ENCODE measurements around the gene WNT2B. TPM values are rescaled to one million over a fixed set of nuclear protein-coding genes. Genes with fewer than 3 reads are reported as not detected.

Gene WNT2B
- total and polyA plus RNA-seq, 9 of the 15 experiments (the other 6 are each of a cell fraction or from before 2014, with no cell fraction given) = 0.02 to 0.06 (median 0.04) TPM; not detected in 3

DNA sequence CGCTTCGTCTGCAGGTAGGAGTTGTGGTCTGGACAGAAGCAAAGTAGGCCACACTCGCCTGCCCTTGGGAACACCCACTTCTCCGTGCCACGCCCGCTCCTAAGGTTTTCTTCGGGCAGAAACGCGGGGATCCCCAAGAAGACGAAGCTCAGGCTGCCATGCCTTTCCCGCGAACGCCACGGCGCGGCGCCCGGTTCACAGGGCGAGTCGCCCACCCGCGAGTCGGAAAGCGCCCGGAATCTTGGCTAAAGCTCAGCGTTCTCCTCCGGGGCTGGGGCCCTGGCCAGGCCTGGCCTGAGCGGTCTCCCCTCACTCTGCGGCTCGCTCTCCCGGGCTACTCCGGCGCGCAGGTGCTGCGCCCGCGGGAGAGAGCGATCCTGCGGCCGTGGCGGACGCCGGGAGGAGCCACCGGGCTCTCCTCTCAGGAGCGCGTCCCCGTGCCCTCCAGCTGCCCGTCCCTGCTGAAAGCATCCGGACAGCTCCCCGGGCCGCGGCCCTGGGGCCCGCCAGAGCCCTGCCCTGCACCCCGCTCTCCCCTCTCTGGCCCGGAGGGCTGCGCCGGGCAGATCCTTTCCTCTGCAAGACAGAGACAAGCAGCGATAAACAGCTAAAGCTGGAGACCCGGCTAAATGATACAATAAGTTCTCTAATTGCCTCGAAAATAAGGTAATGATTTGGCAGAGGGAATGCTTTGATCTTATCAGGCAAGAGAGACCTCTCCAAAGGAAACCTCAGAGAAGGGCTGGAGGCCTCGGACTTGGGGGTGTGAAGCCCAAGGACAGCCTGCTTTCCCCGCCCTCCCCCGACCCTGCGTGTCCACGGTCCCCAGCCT, 6.7 kb upstream of the WNT2B start (continued):
- TF ChIP-seq ZNF589 (CRISPR knock-in tag; IDR thresholded peaks at IDR 0.05; ENCODE audit: low read depth) (no peak), ZBTB17 (CRISPR knock-in tag; IDR thresholded peaks at IDR 0.05) (no peak), SMAD4 (CRISPR knock-in tag; conservative IDR thresholded peaks at IDR 0.05) (no peak), ZNF184 (CRISPR knock-in tag; IDR thresholded peaks at IDR 0.05) (no peak), POLR2A (conservative IDR thresholded peaks at IDR 0.05) (no peak), NFXL1 (CRISPR knock-in tag; IDR thresholded peaks at IDR 0.05) (no peak), HMGN3 (IDR thresholded peaks at IDR 0.05; ENCODE audit: borderline replicate concordance, extremely low read depth, insufficient read length, low read depth, low read length) (peak; percentile 35), HLTF (IDR thresholded peaks at IDR 0.05) (no peak), ZNF551 (CRISPR knock-in tag; IDR thresholded peaks at IDR 0.05) (no peak), KDM4B (IDR thresholded peaks at IDR 0.05; ENCODE audit: borderline replicate concordance in 2 of 2, low read depth in 1 of 2) (no peak), FUS (optimal IDR thresholded peaks at IDR 0.05; ENCODE audit: low read depth, low read length) (no peak), ARID1B (IDR thresholded peaks at IDR 0.05) (no peak), NCOA1 (IDR thresholded peaks at IDR 0.05; ENCODE audit: low read depth) (no peak), RFX7 (CRISPR knock-in tag; IDR thresholded peaks at IDR 0.05) (no peak), ZNF764 (CRISPR knock-in tag; IDR thresholded peaks at IDR 0.05; ENCODE audit: low read depth) (no peak), LEF1 (IDR thresholded peaks at IDR 0.05) (no peak), ASH1L (IDR thresholded peaks at IDR 0.05; ENCODE audit: borderline replicate concordance, low read depth, partially characterized antibody) (no peak), GATAD2A (IDR thresholded peaks at IDR 0.05) (no peak), ELF4 (CRISPR knock-in tag; IDR thresholded peaks at IDR 0.05) (no peak), ZSCAN29 (IDR thresholded peaks at IDR 0.05) (no peak)
- TF ChIP-seq, protein P1, sequence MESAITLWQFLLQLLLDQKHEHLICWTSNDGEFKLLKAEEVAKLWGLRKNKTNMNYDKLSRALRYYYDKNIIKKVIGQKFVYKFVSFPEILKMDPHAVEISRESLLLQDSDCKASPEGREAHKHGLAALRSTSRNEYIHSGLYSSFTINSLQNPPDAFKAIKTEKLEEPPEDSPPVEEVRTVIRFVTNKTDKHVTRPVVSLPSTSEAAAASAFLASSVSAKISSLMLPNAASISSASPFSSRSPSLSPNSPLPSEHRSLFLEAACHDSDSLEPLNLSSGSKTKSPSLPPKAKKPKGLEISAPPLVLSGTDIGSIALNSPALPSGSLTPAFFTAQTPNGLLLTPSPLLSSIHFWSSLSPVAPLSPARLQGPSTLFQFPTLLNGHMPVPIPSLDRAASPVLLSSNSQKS (CRISPR knock-in tag; IDR thresholded peaks at IDR 0.05) = no peak
- TF ChIP-seq, protein P2, sequence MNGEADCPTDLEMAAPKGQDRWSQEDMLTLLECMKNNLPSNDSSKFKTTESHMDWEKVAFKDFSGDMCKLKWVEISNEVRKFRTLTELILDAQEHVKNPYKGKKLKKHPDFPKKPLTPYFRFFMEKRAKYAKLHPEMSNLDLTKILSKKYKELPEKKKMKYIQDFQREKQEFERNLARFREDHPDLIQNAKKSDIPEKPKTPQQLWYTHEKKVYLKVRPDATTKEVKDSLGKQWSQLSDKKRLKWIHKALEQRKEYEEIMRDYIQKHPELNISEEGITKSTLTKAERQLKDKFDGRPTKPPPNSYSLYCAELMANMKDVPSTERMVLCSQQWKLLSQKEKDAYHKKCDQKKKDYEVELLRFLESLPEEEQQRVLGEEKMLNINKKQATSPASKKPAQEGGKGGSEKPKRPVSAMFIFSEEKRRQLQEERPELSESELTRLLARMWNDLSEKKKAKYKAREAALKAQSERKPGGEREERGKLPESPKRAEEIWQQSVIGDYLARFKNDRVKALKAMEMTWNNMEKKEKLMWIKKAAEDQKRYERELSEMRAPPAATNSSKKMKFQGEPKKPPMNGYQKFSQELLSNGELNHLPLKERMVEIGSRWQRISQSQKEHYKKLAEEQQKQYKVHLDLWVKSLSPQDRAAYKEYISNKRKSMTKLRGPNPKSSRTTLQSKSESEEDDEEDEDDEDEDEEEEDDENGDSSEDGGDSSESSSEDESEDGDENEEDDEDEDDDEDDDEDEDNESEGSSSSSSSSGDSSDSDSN (IDR thresholded peaks at IDR 0.05; ENCODE audit: borderline replicate concordance in 1 of 2, low read depth in 2 of 2, low read length in 2 of 2) = peak; percentile 16 to 31; a peak in 1 of 4 replicates
- TF ChIP-seq, protein P3, sequence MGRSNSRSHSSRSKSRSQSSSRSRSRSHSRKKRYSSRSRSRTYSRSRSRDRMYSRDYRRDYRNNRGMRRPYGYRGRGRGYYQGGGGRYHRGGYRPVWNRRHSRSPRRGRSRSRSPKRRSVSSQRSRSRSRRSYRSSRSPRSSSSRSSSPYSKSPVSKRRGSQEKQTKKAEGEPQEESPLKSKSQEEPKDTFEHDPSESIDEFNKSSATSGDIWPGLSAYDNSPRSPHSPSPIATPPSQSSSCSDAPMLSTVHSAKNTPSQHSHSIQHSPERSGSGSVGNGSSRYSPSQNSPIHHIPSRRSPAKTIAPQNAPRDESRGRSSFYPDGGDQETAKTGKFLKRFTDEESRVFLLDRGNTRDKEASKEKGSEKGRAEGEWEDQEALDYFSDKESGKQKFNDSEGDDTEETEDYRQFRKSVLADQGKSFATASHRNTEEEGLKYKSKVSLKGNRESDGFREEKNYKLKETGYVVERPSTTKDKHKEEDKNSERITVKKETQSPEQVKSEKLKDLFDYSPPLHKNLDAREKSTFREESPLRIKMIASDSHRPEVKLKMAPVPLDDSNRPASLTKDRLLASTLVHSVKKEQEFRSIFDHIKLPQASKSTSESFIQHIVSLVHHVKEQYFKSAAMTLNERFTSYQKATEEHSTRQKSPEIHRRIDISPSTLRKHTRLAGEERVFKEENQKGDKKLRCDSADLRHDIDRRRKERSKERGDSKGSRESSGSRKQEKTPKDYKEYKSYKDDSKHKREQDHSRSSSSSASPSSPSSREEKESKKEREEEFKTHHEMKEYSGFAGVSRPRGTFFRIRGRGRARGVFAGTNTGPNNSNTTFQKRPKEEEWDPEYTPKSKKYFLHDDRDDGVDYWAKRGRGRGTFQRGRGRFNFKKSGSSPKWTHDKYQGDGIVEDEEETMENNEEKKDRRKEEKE (IDR thresholded peaks at IDR 0.05; ENCODE audit: borderline replicate concordance in 1 of 2, control insufficient read depth in 1 of 2, low read depth in 2 of 2, low read length in 1 of 2) = no peak

All from K562 (cell line).